Stomach (tissue), 4 donors: ENCODE data around the gene SLC24A3.

Experiments used
- POLR2A ChIP-seq, 4 donors: fragments of 450-650 bp; IDR thresholded peaks; one replicate each; pipeline ENCODE4 v1.6.1; 2016; ENCODE audit warnings: antibody characterized with exemption in 4 of 4, control low read depth in 2 of 4, mild to moderate bottlenecking in 1 of 4, moderate library complexity in 1 of 4
- POLR2AphosphoS5 ChIP-seq, 3 donors: sonication (generic); formaldehyde crosslinking; IDR thresholded peaks; one replicate each; pipeline ENCODE4 v1.6.1; 2016; ENCODE audit warnings: antibody characterized with exemption in 3 of 3
- TF ChIP-seq, protein P1 (sequence below), 7 experiments: fragments of 450-650 bp in 4 of 7; fragments of 200-600 bp in 3 of 7; sonication (generic) in 3 of 7; IDR thresholded peaks; one replicate each; pipeline ENCODE4 v1.5.1; 2016 to 2019; ENCODE audit warnings: antibody characterized with exemption in 7 of 7, control low read depth in 2 of 7, mild to moderate bottlenecking in 1 of 7

- TF ChIP-seq, protein P1, sequence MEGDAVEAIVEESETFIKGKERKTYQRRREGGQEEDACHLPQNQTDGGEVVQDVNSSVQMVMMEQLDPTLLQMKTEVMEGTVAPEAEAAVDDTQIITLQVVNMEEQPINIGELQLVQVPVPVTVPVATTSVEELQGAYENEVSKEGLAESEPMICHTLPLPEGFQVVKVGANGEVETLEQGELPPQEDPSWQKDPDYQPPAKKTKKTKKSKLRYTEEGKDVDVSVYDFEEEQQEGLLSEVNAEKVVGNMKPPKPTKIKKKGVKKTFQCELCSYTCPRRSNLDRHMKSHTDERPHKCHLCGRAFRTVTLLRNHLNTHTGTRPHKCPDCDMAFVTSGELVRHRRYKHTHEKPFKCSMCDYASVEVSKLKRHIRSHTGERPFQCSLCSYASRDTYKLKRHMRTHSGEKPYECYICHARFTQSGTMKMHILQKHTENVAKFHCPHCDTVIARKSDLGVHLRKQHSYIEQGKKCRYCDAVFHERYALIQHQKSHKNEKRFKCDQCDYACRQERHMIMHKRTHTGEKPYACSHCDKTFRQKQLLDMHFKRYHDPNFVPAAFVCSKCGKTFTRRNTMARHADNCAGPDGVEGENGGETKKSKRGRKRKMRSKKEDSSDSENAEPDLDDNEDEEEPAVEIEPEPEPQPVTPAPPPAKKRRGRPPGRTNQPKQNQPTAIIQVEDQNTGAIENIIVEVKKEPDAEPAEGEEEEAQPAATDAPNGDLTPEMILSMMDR (IDR thresholded peaks at IDR 0.05): no peak
- TF ChIP-seq POLR2A (IDR thresholded peaks at IDR 0.05) (no peak), POLR2AphosphoS5 (IDR thresholded peaks at IDR 0.05) (peak in 1 of 3 donors; percentile 49)
Observed at GRCh38 chr20:19758133-19758500, 545.7 kb downstream of the SLC24A3 start, which contains the start of gene RIN2.
